GM12873 (cell line): ENCODE data around the gene TREM1.

Experiments
- TF ChIP-seq, protein P1 (sequence below): IDR thresholded peaks from 2 replicates; pipeline ENCODE4 v1.5.1; 2012; ENCODE audit warnings: low read depth, mild to moderate bottlenecking, moderate library complexity, low read length, control low read depth; ENCODE audit not compliant: insufficient read depth; ENCODE audit errors: missing control alignments

TREM1 gene

GRCh38 chr6:41268478-41268877 lies 18.0 kb downstream of the TREM1 start:
- TF ChIP-seq, protein P1, sequence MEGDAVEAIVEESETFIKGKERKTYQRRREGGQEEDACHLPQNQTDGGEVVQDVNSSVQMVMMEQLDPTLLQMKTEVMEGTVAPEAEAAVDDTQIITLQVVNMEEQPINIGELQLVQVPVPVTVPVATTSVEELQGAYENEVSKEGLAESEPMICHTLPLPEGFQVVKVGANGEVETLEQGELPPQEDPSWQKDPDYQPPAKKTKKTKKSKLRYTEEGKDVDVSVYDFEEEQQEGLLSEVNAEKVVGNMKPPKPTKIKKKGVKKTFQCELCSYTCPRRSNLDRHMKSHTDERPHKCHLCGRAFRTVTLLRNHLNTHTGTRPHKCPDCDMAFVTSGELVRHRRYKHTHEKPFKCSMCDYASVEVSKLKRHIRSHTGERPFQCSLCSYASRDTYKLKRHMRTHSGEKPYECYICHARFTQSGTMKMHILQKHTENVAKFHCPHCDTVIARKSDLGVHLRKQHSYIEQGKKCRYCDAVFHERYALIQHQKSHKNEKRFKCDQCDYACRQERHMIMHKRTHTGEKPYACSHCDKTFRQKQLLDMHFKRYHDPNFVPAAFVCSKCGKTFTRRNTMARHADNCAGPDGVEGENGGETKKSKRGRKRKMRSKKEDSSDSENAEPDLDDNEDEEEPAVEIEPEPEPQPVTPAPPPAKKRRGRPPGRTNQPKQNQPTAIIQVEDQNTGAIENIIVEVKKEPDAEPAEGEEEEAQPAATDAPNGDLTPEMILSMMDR: no peak

DNA sequence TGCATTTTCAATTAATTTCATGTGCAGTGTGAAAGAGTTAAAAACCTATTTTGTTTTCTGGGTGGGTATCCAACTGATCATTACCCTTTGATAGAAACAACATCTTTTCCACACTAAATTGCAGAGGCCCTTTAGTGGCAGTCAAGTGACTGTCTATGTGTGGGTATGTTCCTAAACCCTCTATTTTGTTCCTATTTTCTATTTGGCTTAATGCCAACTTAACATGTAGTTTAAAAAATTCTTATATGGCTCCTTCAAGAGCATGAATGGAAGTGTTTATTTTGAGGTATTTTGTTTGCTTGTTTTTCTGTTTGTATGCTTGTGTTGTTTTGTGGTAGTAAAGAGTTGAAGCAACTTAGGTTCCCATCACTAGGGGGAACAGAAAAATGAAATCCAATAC lies 19.9 kb downstream of the TREM1 start:
- TF ChIP-seq, protein P1: no peak

DNA sequence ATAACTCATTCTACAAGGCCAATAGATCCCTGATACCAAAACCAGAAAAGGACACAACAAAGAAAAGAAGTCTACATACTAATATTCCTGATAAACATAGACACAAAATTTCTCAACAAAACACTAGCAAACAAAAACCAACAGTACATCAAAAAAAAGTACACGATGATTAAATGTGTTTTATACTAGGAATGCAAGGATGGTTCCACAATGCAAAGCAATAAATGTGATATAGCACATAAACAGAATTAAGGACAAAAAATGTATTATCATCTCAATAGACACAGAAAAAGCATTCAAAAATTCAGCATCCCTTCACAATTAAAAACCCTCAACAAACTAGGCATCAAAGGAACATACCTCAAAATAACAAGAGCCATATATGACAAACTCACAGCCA lies 23.2 kb downstream of the TREM1 start:
- TF ChIP-seq, protein P1: no peak

DNA sequence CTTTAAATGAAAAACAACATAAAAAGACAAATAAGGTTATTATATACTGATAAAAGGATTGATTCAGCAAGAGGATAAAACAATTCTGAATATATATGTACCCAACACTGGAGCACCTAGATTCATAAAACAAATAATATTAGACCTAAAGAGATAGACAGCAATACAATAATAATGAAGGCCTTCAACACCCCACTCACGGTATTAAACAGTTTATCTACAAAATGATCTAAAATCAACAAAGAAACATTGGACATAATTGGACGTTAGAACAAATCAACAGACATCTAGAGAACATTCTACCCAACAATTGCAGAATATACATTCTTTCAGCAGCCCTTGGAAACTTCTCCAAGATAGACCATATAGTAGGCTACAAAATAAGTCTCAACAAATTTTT lies 24.1 kb downstream of the TREM1 start:
- TF ChIP-seq, protein P1: no peak

DNA sequence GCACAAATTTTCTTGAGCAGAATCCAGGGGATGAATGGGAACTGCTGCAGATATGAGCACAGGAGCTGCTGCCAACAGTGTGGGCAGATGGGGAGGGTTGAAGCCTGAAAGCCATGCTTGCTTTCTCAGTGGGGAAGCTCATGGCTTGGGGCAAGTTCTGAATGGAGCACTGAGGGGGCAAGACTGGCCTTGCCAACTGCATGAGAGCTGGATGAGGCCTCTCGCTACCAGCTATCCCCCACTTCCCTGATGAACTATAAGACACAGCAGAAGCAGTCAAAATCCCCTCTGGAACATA lies 28.3 kb downstream of the TREM1 start:
- TF ChIP-seq, protein P1: no peak

DNA sequence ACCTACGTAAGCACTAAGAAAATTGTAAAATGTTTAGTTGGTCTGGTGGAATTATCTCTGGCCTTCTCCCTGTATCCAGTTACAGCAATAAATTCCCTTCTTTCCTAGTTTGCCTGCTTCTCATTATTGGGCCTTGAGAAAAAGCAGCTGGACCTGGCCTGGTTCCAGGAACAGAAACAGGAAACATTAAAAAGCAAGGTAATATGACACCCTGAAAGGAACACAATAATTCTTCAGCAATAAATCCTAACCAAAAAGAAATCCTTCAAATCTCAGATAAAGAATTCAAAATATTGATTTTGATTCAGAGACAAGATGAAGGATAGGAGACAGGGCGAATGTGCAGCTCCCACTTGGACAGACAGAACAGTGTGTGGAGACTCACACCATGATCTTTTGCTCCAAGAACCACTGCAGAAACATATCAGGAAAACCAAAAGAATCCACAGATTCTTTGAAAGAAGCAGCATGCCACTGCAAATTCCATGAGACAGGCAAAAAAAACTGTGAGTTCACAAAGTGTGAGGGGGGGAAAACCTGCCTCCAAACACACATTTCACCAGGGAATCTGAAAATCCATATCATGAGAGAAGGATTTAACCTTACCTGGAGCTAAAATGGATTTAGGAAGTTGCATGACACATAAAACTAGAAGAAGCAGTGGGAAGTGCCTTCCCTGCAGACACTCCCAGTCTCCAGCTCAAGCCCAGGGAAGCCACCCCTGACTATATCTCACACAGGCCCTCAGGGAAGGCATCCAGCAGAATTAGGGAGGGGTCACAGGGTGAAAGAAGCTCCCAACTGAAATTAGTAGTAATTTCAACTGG lies 28.9 kb downstream of the TREM1 start:
- TF ChIP-seq, protein P1: no peak

GRCh38 chr6:41256383-41256782 lies 30.1 kb downstream of the TREM1 start:
- TF ChIP-seq, protein P1: no peak
